Measurements from ENCODE around the gene HOXB9. TPM values are rescaled to one million over a fixed set of nuclear protein-coding genes. Genes with fewer than 3 reads are reported as not detected.

HOXB9 gene
- total RNA-seq, 1 donor from 2014 or later = 0.11 TPM

DNA sequence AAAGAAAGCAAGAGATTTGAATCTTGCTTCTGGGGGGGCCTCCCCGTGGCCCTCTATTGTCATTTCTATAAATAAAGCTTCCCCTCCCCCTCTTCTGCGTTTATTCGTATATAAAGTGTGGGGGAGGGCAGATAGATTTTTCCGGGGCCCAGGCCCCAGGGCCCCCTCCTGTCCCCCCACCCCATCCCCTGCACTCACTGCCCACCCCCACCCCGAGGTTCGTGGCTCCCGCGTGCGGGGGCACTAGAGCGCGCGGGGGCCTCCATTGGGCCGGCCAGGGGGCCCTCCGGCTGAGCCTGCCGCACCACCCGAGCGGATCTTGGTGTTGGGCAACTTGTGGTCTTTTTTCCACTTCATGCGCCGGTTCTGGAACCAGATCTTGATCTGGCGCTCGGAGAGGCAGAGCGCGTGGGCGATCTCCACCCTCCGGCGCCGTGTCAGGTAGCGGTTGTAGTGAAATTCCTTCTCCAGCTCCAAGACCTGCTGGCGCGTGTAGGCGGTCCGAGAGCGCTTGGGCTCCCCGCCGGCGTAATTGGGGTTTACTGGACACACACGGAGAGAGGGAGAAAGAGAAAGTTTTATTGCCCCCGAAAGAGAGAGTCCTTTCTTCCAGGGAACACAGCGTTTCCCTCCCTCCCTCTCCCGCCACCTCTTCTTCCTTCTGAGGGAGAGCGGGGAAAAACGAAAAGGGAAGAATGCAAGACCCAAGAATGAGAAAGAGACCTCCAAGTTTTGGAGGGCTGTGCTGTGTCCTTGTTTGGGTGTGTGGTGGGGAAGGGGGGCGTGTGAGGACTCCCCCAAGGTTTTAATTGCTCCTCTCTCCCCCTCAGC, 49.5 kb downstream of the HOXB9 start:
- peaks cover 80% of the 10 kb centered on the region for H3K79me2 ChIP-seq (ENCODE audit: insufficient read depth, low read length)
- H3K4me3 Mint-ChIP-seq (ENCODE audit: unreplicated experiment) = no peak overlapping the region
- H3K36me3 ChIP-seq (ENCODE audit: insufficient read depth, low read length) = no peaks in the 10 kb centered on the region
- H2AFZ ChIP-seq (ENCODE audit: low read depth, low read length) = no peak overlapping the region
- H3K4me1 Mint-ChIP-seq (ENCODE audit: low read depth, unreplicated experiment) = no peaks in the 10 kb centered on the region
- peak overlapping the region; percentile 80 for H3K4me2 ChIP-seq (ENCODE audit: low read length)
- H3K9me3 Mint-ChIP-seq (ENCODE audit: unreplicated experiment) = peaks cover 25% of the 10 kb centered on the region
- peaks cover 4% of the 10 kb centered on the region for H4K20me1 ChIP-seq (ENCODE audit: insufficient read depth, low read length)
- H3K4me3 ChIP-seq (ENCODE audit: insufficient read depth, low read depth, low read length) = peak overlapping the region; percentile 58
- H3K27ac ChIP-seq (ENCODE audit: low read depth, low read length) = peak overlapping the region; percentile 77
- H3K9ac ChIP-seq (ENCODE audit: low read length) = peak overlapping the region; percentile 81
- no peaks in the 10 kb centered on the region for H3K9me3 ChIP-seq (ENCODE audit: insufficient read depth, low read depth, low read length)
- DNase-seq (ENCODE audit: low read depth) (peak; percentile 87), FAIRE-seq (no peak)
- peaks cover 89% of the 10 kb centered on the region for H3K27me3 ChIP-seq (ENCODE audit: insufficient read depth, low read length)
- H3K27ac Mint-ChIP-seq (ENCODE audit: unreplicated experiment) = no peak overlapping the region
- peaks cover 17% of the 10 kb centered on the region for H3K4me1 ChIP-seq (ENCODE audit: insufficient read depth, low read length)
- peak; percentile 30 for TF ChIP-seq EZH2 (IDR thresholded peaks at IDR 0.05; ENCODE audit: insufficient read depth, low read length)
- TF ChIP-seq, protein P1, sequence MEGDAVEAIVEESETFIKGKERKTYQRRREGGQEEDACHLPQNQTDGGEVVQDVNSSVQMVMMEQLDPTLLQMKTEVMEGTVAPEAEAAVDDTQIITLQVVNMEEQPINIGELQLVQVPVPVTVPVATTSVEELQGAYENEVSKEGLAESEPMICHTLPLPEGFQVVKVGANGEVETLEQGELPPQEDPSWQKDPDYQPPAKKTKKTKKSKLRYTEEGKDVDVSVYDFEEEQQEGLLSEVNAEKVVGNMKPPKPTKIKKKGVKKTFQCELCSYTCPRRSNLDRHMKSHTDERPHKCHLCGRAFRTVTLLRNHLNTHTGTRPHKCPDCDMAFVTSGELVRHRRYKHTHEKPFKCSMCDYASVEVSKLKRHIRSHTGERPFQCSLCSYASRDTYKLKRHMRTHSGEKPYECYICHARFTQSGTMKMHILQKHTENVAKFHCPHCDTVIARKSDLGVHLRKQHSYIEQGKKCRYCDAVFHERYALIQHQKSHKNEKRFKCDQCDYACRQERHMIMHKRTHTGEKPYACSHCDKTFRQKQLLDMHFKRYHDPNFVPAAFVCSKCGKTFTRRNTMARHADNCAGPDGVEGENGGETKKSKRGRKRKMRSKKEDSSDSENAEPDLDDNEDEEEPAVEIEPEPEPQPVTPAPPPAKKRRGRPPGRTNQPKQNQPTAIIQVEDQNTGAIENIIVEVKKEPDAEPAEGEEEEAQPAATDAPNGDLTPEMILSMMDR (IDR thresholded peaks at IDR 0.05; ENCODE audit: insufficient read depth, low read depth, low read length) = no peak
- peaks cover 58% of the 10 kb centered on the region for H3K27me3 Mint-ChIP-seq (ENCODE audit: low read depth, unreplicated experiment)
- H3K36me3 Mint-ChIP-seq (ENCODE audit: low read depth, unreplicated experiment) = peaks cover 3% of the 10 kb centered on the region

DNA sequence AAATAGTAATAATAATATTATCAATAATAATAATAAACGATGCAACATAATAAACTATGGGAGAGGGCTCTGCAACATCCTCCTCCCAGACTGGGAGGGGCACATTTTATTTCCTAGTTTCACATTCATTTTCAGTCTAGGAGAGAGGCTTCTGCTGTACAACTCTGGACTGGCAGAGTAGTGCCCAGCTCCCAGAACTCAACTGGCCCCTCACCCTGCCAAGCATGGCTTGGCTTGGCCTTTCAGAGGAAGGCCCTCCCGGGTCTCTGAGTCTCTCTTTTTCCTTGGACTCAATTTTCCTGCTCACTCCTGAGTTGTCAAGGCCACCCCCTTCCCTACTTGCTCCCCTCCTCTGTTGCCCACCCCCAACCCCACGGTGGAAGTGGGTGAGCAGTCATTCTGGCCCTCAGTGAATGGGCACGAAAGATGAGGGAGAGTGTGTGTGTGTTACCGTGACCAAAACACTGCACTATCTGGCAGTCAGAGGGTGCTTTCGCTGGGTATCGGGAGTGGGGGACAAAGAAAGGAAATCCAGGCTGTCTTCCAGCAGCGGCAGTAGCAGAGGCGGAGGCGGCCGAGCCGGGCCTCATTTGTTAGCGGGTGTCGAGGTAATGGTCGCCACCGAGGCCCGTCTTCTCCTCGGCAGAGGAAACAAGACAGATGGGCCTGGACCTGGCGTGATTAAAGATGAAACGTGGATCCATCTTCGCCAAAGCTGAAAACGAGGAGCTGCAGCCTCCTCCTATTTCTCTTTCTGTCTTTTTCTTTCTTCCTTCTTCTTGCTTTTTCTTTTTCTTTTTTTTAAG, 50.3 kb downstream of the HOXB9 start:
- FAIRE-seq (no peak), DNase-seq (ENCODE audit: low read depth) (no peak)
- Histone ChIP-seq H3K4me3 (ENCODE audit: insufficient read depth, low read depth, low read length) (peak overlapping the region; percentile 36), H2AFZ (ENCODE audit: low read depth, low read length) (no peak overlapping the region), H3K4me2 (ENCODE audit: low read length) (peak overlapping the region; percentile 80), H4K20me1 (ENCODE audit: insufficient read depth, low read length) (peaks cover 4% of the 10 kb centered on the region), H3K27ac (ENCODE audit: low read depth, low read length) (peak overlapping the region; percentile 77), H3K36me3 (ENCODE audit: insufficient read depth, low read length) (no peaks in the 10 kb centered on the region), H3K9me3 (ENCODE audit: insufficient read depth, low read depth, low read length) (no peaks in the 10 kb centered on the region), H3K79me2 (ENCODE audit: insufficient read depth, low read length) (peaks cover 79% of the 10 kb centered on the region), H3K4me1 (ENCODE audit: insufficient read depth, low read length) (peaks cover 21% of the 10 kb centered on the region), H3K9ac (ENCODE audit: low read length) (peak overlapping the region; percentile 81), H3K27me3 (ENCODE audit: insufficient read depth, low read length) (peaks cover 91% of the 10 kb centered on the region)
- no peak overlapping the region for H3K4me3 Mint-ChIP-seq (ENCODE audit: unreplicated experiment)
- no peak overlapping the region for H3K27ac Mint-ChIP-seq (ENCODE audit: unreplicated experiment)
- H3K36me3 Mint-ChIP-seq (ENCODE audit: low read depth, unreplicated experiment) = peaks cover 3% of the 10 kb centered on the region
- H3K9me3 Mint-ChIP-seq (ENCODE audit: unreplicated experiment) = peaks cover 20% of the 10 kb centered on the region
- TF ChIP-seq, protein P1 (IDR thresholded peaks at IDR 0.05; ENCODE audit: insufficient read depth, low read depth, low read length) = no peak
- TF ChIP-seq EZH2 (IDR thresholded peaks at IDR 0.05; ENCODE audit: insufficient read depth, low read length) = no peak
- peaks cover 49% of the 10 kb centered on the region for H3K27me3 Mint-ChIP-seq (ENCODE audit: low read depth, unreplicated experiment)
- H3K4me1 Mint-ChIP-seq (ENCODE audit: low read depth, unreplicated experiment) = no peaks in the 10 kb centered on the region

Measured in astrocyte (in vitro differentiated cells and primary cell).